Testis (tissue), 2 donors: Measurements from ENCODE around the gene YY1.

Experiments used
- CTCF ChIP-seq, 3 experiments: fragments of 450-650 bp in 2 of 3; fragments of 200-600 bp in 1 of 3; sonication (generic) in 1 of 3; IDR thresholded peaks; one replicate each; pipeline ENCODE4 v1.5.1; 2016 to 2019; ENCODE audit warnings: antibody characterized with exemption in 3 of 3, mild to moderate bottlenecking in 2 of 3, moderate library complexity in 1 of 3
- POLR2A ChIP-seq: fragments of 450-650 bp; IDR thresholded peaks from one replicate; pipeline ENCODE4 v1.6.1; 2017; ENCODE audit warnings: antibody characterized with exemption, mild to moderate bottlenecking, moderate library complexity

- TF ChIP-seq CTCF (IDR thresholded peaks at IDR 0.05) = no peak
- TF ChIP-seq POLR2A = no peak
These were observed 54.0 kb downstream of the YY1 start for GRCh38 chr14:100292776-100293461.
